HL-60 (cell line): ENCODE results near the gene IQGAP2.

Experiments
- DNase-seq, 2 experiments: peaks; one replicate each; pipeline ENCODE4 v3.0.0-alpha.2; 2010 to 2020; ENCODE audit warnings: low read depth in 1 of 2, low spot score in 1 of 2
- H3K27ac ChIP-seq: fragments of 250-450 bp; sonication (Bioruptor Pico); replicated peaks from 2 replicates; pipeline ENCODE4 v1.5.1; 2020; ENCODE audit warnings: mild to moderate bottlenecking, moderate library complexity
- H3K27me3 ChIP-seq: fragments of 250-450 bp; sonication (Bioruptor Pico); 2 replicates; pipeline ENCODE4 v1.5.1; 2021; ENCODE audit warnings: mild to moderate bottlenecking, moderate library complexity; ENCODE audit not compliant: insufficient read depth, poor library complexity, severe bottlenecking
- H3K4me3 ChIP-seq: replicated peaks from 2 replicates; pipeline ENCODE4 v1.5.1; 2011; ENCODE audit warnings: mild to moderate bottlenecking, control low read depth, low read length; ENCODE audit not compliant: insufficient read depth
- CTCF ChIP-seq: IDR thresholded peaks from one replicate; pipeline ENCODE4 v1.5.1; 2011; ENCODE audit warnings: low read length, control low read depth, inconsistent platforms; ENCODE audit not compliant: insufficient read depth
- GABPA ChIP-seq: IDR thresholded peaks from 2 replicates; pipeline ENCODE4 v1.6.1; 2012; ENCODE audit warnings: low read depth
- POLR2AphosphoS5 ChIP-seq: IDR thresholded peaks from 2 replicates; pipeline ENCODE4 v1.6.1; 2012; ENCODE audit warnings: low read depth
- REST ChIP-seq: IDR thresholded peaks from 2 replicates; pipeline ENCODE4 v1.6.1; 2012; ENCODE audit warnings: low read depth; ENCODE audit not compliant: insufficient replicate concordance
- SPI1 ChIP-seq: IDR thresholded peaks from 2 replicates; pipeline ENCODE4 v1.6.1; 2012; ENCODE audit warnings: low read depth, mild to moderate bottlenecking, borderline replicate concordance

IQGAP2 gene

GRCh38 chr5:76438025-76438424, 34.9 kb downstream of the IQGAP2 start:
- no peak for DNase-seq
- TF ChIP-seq GABPA, result no peak
- no peak for TF ChIP-seq SPI1
- no peak for TF ChIP-seq POLR2AphosphoS5
- TF ChIP-seq REST, result no peak
- no peak for TF ChIP-seq CTCF
- Histone ChIP-seq H3K27ac (no peak overlapping the region), H3K4me3 (no peak overlapping the region), H3K27me3 (no peaks in the 10 kb centered on the region)

- H3K27me3 ChIP-seq, result no peaks in the 10 kb centered on the region
- DNase-seq, result no peak
- no peak overlapping the region for H3K27ac ChIP-seq
- no peak for TF ChIP-seq CTCF
- no peak for TF ChIP-seq REST
- no peak for TF ChIP-seq SPI1
- no peak overlapping the region for H3K4me3 ChIP-seq
These were observed 36.1 kb downstream of the IQGAP2 start for GRCh38 chr5:76439201-76439600.

GRCh38 chr5:76439929-76440328, 36.8 kb downstream of the IQGAP2 start:
- Histone ChIP-seq H3K4me3 (no peak overlapping the region), H3K27me3 (no peaks in the 10 kb centered on the region), H3K27ac (no peak overlapping the region)
- DNase-seq, result no peak
- TF ChIP-seq SPI1, result no peak
- TF ChIP-seq GABPA, result no peak
- TF ChIP-seq CTCF, result no peak
- no peak for TF ChIP-seq REST
- no peak for TF ChIP-seq POLR2AphosphoS5
